ENCODE results near the gene SOX1. TPM values are rescaled to one million over a fixed set of nuclear protein-coding genes. Genes with fewer than 3 reads are reported as not detected.

Gene SOX1
- total and polyA plus RNA-seq, 2 of the 13 experiments (the other 11 are each of a cell fraction or from before 2014, with no cell fraction given) = not detected

DNA sequence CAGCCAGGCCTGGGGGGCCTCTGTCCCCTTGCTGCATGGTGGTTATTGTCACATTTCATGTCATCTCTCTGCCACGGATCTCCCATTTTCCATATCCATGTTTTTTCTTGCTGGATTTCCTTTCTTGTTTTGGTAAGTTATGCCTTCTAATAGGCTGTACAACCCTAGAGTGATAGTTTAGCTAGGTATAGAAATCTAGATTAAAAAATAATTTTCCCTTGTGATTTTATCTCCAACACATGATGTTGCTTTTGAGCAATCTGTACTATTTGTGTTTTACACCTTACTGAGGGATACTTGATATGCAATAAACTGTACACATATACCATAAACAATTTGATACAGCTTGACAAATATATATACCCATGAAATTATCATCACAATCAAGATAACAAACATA lies 17.0 kb downstream of the SOX1 start:
- DNase-seq (ENCODE audit: low spot score) = no peak

DNA sequence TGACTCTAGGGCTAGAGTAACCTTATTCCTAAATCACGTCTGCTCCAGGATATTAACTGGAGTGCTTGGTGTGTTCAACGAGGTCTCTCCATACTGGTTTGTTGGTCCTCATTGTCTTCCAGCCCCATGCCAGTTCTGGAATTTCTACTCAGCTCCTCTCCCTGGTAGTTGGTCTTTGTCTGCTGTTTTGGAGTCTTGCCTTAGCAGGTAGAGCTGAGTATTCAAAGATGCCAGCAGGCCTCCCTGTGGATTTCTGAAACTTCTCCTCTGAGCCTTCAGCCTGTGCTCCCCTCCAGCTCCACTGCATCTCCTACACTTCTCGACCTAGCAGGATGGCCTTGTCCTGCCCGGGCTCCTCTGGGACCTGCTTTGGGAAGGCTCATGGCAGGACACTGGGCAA lies 25.5 kb downstream of the SOX1 start:
- H3K4me2 ChIP-seq (ENCODE audit: low read depth, low read length) = no peak overlapping the region
- no peak for TF ChIP-seq TAF15 (IDR thresholded peaks at IDR 0.05; ENCODE audit: low read depth, low read length, poor library complexity, severe bottlenecking)
- no peak for DNase-seq (ENCODE audit: low spot score)
- H3K9me3 ChIP-seq (ENCODE audit: low read length) = no peaks in the 10 kb centered on the region
- no peak overlapping the region for H2AFZ ChIP-seq (ENCODE audit: low read length)
- H3K79me2 ChIP-seq (ENCODE audit: insufficient read depth, low read length) = no peaks in the 10 kb centered on the region
- H3K36me3 ChIP-seq (replicated peaks in 1 of 2; ENCODE audit: control insufficient read depth in 1 of 2, insufficient read depth in 2 of 2, low read length in 2 of 2) = no peaks in the 10 kb centered on the region
- WGBS (ENCODE audit: low lambda C conversion rate) = 0% methylated on average over 4 of the region's 4 CpGs
- ChIA-PET CTCF (ENCODE audit: low intra/inter-chr PET ratio, low total read pairs) (no interaction called here), POLR2A (no interaction called here)
- no peak for ATAC-seq
- H3K9ac ChIP-seq (ENCODE audit: insufficient read depth, low read depth, low read length) = no peak overlapping the region
- no peaks in the 10 kb centered on the region for H3K4me1 ChIP-seq (ENCODE audit: insufficient read depth, low read length)
- H3K4me3 ChIP-seq (replicated peaks in 1 of 3; ENCODE audit: insufficient read depth in 1 of 3, low read depth in 2 of 3, low read length in 3 of 3) = no peak overlapping the region
- no peak overlapping the region for H3K27ac ChIP-seq (ENCODE audit: extremely low read length, insufficient read depth, low read length)
- peaks cover 0 to 15% of the 10 kb centered on the region in 2 experiments; a peak in 1 of 5 replicates for H3K27me3 ChIP-seq (ENCODE audit: control insufficient read depth in 1 of 2, insufficient read depth in 2 of 2, low read length in 2 of 2)
- no TSS peak for BruUV-seq (replicated peaks)
- no peaks in the 10 kb centered on the region for H4K20me1 ChIP-seq (ENCODE audit: insufficient read depth, low read length)
- intact Hi-C loops (cut with micrococcal nuclease; ENCODE audit: unreplicated experiment) = no loop called here
- in situ Hi-C loops (cut with HindIII; ENCODE audit: extremely low pct_ligation_motif_present, low pct_unique_long_range_greater_than_20kb) = no loop called here
- FAIRE-seq = no peak

More for the DNA sequence above, 17.0 kb downstream of the SOX1 start:
- Histone ChIP-seq H4K20me1 (ENCODE audit: insufficient read depth, low read length) (no peaks in the 10 kb centered on the region), H3K79me2 (ENCODE audit: insufficient read depth, low read length) (no peaks in the 10 kb centered on the region), H3K27ac (ENCODE audit: extremely low read length, insufficient read depth, low read length) (no peak overlapping the region), H3K9ac (ENCODE audit: insufficient read depth, low read depth, low read length) (no peak overlapping the region), H3K4me3 (replicated peaks in 1 of 3; ENCODE audit: insufficient read depth in 1 of 3, low read depth in 2 of 3, low read length in 3 of 3) (no peak overlapping the region), H3K36me3 (replicated peaks in 1 of 2; ENCODE audit: control insufficient read depth in 1 of 2, insufficient read depth in 2 of 2, low read length in 2 of 2) (no peaks in the 10 kb centered on the region), H2AFZ (ENCODE audit: low read length) (no peak overlapping the region), H3K9me3 (ENCODE audit: low read length) (peaks cover 28% of the 10 kb centered on the region), H3K27me3 (ENCODE audit: control insufficient read depth in 1 of 2, insufficient read depth in 2 of 2, low read length in 2 of 2) (peaks cover 1% of the 10 kb centered on the region in 2 experiments; a peak in 1 of 5 replicates), H3K4me1 (ENCODE audit: insufficient read depth, low read length) (no peaks in the 10 kb centered on the region), H3K4me2 (ENCODE audit: low read depth, low read length) (no peak overlapping the region)
- intact Hi-C loops (cut with micrococcal nuclease; ENCODE audit: unreplicated experiment) (no loop called here), in situ Hi-C loops (cut with HindIII; ENCODE audit: extremely low pct_ligation_motif_present, low pct_unique_long_range_greater_than_20kb) (no loop called here)
- ChIA-PET CTCF (ENCODE audit: low intra/inter-chr PET ratio, low total read pairs) (no interaction called here), POLR2A (no interaction called here)
- no peak for FAIRE-seq
- TF ChIP-seq ZFP1 (CRISPR knock-in tag; IDR thresholded peaks at IDR 0.05) (peak; percentile 77; the same call in 1 of the 2 replicates), ZNF749 (CRISPR knock-in tag; IDR thresholded peaks at IDR 0.05; ENCODE audit: borderline replicate concordance) (no peak), YEATS2 (CRISPR knock-in tag; IDR thresholded peaks at IDR 0.05; ENCODE audit: borderline replicate concordance) (no peak)
- TF ChIP-seq, protein P1, sequence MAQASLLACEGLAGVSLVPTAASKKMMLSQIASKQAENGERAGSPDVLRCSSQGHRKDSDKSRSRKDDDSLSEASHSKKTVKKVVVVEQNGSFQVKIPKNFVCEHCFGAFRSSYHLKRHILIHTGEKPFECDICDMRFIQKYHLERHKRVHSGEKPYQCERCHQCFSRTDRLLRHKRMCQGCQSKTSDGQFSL (CRISPR knock-in tag; IDR thresholded peaks at IDR 0.05) = no peak
- no TSS peak for BruUV-seq (replicated peaks)
- no peak for ATAC-seq
- WGBS (ENCODE audit: low lambda C conversion rate) = 7% methylated on average over 1 of the region's 1 CpG
